HG02981 (cell line): ENCODE measurements around the gene TEDC1.

Experiments used
- ATAC-seq: cut with Tn5 transposase; IDR thresholded peaks from one replicate; pipeline ENCODE4 v1.9.1; 2021; ENCODE audit warnings: mild to moderate bottlenecking, moderate library complexity; ENCODE audit not compliant: unreplicated experiment

TEDC1 gene

DNA sequence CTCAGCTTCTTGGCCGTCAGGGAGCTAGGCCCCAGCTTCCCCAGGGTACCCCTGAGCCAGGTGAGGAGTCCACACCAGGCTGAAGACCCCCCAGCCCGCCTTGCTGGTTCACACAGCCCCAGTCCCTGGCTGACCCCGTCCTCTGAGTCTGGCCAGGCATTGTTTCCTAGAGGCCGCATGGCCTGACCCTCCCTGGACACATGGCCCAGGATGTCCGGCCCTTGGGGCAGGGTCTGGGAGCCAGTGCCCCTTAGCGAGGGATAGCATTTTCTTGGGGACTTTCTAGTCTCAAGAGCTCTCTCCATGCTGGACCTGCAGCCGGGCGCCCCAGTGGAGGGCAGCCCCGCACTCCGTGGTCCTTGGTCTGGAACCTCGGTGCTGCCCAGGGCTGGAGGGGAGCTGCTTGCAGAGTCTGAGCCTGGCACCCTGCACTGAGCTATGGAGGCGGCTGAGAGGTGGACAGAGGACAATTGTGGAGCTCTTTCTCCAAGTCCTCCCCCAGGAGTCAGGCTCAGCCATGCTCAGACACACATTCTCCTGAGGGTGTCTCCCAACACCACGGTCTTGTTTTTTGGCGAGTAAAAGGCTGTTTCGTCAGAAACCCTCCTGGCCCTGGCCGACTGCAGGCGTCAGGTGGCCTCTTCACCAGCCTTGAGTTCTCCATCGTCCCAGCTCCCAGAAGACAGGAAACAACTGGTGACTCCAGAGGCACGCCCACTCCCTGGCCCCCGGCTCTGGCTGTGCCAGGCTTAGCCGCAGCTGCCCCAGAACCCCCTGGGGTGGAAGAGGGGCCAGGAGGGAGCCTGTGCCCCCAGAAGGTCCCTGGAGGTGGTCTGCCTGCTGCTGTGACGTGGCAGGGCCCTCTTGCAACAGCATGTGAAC lies 34.1 kb upstream of the TEDC1 start:
- no peak for ATAC-seq

- no peak for ATAC-seq
These were observed 33.0 kb upstream of the TEDC1 start for GRCh38 chr14:105458010-105458409.

DNA sequence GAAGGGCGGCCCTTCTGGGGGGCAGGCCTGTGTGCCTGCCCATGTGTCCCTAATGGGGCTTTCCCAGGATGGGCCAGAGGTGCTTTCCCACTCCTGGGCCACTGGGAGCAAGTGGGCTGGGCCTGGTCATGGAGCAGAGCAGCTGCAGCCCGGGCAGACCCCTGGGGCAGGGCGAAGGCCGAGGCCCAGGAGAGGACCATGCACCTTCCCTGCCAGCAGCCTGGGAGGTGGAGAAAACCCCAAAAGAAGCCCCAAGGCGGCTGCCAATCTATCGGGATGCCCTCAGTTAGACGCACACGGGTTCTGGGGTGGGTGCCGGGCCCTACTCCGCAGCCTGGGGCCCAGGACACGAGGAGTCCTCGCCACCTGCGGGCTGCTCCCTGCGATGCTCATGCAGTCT lies 32.5 kb upstream of the TEDC1 start:
- ATAC-seq, result no peak

DNA sequence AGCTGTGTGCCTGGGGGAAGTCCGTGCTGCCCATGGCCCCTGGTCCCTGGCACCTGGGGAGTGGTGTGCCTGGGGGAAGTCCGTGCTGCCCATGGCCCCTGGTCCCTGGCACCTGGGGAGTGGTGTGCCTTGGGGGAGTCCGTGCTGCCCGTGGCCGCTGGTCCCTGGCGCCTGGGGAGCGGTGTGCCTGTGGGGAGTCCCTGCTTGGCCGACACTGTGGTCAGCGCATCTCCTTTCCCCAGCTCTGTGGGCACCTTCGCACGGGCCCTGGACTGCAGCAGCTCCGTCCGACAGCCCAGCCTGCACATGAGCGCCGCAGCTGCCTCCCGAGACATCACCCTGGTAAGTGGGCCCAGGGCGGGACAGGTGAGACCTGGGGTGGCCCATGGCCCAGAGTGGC lies 30.9 kb upstream of the TEDC1 start:
- no peak for ATAC-seq

- no peak for ATAC-seq
These were observed 30.4 kb upstream of the TEDC1 start for GRCh38 chr14:105460616-105461015.

DNA sequence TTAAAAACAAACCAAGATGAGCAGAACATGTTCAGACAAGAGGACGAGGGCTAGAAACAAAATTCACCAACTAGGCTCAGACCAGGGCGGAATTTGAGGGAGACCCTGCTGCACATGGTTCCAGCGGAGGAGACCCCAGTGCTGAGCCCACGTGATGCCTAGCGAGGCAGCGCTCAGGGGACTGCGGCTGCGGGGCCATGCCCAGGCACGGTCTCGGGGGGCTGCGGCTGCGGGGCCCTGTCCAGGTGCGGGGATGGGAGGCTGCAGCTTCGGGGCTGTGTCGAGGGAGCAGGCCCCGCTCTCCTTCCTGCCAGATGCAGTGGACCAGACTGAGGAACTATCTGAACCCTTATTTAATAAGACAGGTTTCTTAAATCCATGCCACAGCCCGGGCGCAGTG lies 29.1 kb upstream of the TEDC1 start:
- no peak for ATAC-seq

DNA sequence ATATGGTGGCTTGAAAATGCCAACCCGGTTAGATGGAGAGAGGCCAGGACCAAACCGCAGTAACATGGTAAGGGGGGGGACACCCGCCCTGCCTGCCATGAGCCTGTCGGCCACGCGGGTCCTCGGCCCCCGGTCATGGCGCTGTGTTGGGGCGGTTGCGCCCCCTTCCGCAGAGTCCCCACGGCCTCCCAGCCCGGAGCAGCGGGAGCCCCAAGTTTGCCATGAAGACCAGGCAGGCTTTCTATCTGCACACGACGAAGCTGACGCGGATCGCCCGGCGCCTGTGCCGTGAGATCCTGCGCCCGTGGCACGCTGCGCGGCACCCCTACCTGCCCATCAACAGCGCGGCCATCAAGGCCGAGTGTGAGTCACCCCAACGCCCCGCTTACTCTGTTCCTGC lies 26.5 kb upstream of the TEDC1 start:
- ATAC-seq, result no peak

GRCh38 chr14:105465209-105466031 lies 25.6 kb upstream of the TEDC1 start:
- no peak for ATAC-seq

DNA sequence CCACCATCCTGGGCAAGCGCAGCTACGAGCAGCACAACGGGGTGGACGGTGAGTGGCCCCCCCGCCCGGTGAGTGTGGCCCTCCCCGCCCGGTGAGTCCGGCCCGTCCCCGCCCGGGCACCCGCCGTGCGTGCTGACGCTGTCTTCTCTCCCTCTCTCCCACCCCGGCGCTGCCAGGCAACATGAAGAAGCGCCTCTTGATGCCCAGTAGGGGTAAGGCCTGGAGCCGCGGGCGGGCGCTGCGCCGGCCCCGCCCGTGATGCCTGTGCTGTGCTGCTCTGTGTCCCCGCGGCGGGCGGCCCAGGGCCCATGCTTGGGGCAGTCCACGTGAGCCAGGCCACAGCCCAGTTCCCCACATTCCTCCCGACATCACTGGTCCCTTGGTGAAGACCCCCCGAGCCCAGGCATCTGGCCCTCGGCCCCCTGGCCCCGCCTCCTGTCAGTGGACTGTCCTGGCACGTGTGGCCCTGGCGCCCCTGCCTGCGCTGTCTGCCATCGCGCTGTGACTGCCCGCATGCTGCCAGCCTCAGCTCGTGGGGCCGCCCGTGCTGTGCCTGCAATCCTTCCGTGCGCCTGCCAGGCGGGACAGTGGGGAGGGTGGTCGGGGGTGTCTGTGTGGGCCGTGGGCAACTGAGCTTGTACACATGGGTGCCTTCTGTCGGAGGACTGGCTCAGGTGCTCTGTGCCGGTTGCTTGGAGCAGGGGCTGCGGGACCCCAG lies 24.4 kb upstream of the TEDC1 start:
- ATAC-seq, result no peak

- ATAC-seq, result no peak
These were observed 23.7 kb upstream of the TEDC1 start for GRCh38 chr14:105467249-105467941.

GRCh38 chr14:105467942-105468471 lies 23.0 kb upstream of the TEDC1 start:
- ATAC-seq, result no peak

- no peak for ATAC-seq
These were observed 22.3 kb upstream of the TEDC1 start for GRCh38 chr14:105468621-105469241.

- no peak for ATAC-seq
These were observed 21.3 kb upstream of the TEDC1 start for GRCh38 chr14:105469456-105470349.

DNA sequence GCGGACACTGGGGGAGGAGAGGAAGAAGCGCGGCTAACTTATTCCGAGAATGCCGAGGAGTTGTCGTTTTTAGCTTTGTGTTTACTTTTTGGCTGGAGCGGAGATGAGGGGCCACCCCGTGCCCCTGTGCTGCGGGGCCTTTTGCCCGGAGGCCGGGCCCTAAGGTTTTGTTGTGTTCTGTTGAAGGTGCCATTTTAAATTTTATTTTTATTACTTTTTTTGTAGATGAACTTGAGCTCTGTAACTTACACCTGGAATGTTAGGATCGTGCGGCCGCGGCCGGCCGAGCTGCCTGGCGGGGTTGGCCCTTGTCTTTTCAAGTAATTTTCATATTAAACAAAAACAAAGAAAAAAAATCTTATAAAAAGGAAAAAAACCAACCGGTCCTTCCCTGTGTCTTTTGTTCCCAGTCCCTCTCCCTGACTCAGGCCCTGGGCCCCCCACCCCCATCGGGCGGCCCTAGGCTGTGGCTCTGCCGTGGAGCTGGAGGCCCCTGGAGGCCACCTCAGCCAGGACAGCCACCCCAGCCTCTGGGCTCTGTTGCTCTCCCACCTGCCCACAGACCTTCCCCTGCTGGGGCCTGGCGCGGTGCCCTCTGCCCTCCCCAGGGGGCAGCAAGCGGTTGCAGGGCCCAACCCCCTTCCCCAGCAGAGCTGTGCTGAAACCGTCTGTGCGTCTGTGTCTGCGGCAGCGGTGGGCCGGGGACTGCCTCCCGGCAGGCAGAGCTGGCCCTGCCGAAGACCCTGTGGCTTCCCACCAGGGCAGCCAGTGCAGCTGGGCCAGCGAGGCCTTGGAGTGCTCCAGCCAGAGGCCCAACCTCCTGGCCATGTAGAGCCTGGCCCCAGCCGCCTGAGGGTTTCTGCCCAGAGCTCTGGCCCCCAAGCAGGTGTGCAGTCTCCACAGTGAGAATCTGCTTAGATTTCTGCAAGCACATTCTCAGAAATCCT lies 20.4 kb upstream of the TEDC1 start:
- ATAC-seq, result no peak

DNA sequence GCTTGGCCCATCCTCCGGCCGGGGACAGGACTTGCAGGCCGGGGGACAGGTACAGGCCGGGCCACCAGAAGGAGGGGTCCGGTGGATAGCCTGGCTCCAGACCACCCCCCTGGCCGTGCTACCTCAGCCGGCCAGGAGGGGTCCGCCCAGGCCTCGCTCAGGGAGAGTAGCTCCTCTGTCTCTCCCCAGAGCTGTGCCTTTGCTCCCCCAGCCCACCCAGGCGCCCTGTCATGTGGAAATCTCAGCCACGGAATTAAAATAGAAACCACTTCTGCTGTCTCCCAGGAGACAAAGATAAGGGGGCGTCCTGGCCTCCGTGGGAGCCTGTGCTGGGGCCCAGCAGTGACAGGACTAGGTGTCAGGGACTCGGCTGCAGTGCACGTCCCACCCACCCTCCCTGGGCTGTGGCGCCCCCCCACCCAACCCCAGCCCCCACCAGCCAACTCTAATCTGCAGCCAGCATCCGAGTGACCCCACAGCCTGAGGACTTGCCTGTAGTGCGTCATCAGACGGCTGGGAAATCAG lies 19.7 kb upstream of the TEDC1 start:
- no peak for ATAC-seq

- no peak for ATAC-seq
These were observed 19.1 kb upstream of the TEDC1 start for GRCh38 chr14:105471823-105472485.

DNA sequence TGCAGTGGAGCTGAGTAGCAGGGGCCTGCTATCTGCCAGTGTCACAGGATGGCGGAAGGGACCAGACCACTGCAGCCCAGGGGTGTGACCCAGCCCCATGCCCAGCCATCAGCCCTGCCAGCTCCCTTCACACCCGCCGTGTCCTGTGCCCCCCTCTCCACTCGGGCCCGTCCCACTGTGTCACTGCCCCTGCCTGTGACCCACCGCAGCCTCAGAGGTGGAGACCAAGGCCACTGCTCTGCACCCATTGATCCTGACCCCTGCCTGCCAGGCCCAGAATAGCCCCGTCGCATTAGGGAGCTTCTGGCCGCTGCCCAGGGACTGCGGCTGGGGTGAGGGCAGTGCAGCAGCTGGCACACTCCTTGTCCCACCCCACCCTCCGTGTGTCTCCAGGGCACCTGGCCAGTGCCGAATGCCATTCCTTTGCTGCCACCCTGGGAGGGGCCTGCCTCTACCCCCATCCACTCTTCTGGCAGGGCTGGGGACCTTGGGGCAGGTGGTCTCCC lies 18.5 kb upstream of the TEDC1 start:
- ATAC-seq, result no peak
